K562 (cell line): ENCODE measurements around the gene LIMK1. TPM values are rescaled to one million over a fixed set of nuclear protein-coding genes. Genes with fewer than 3 reads are reported as not detected.

Source experiments
- CAMTA2 ChIP-seq: fragments of 250-450 bp; sonication (Bioruptor Pico); conservative IDR thresholded peaks from 2 replicates; pipeline ENCODE4 v1.5.1; 2022
- MAFK ChIP-seq: IDR thresholded peaks from 2 replicates; pipeline ENCODE4 v1.6.1; 2011; ENCODE audit warnings: low read length, improper control_type of control experiment
- TBP ChIP-seq: optimal IDR thresholded peaks from 2 replicates; pipeline ENCODE3; 2011; ENCODE audit warnings: low read depth, low read length, improper control_type of control experiment
- USF2 ChIP-seq: sonication (generic); formaldehyde crosslinking; IDR thresholded peaks from 2 replicates; pipeline ENCODE4 v1.5.0; 2020; ENCODE audit warnings: missing genetic modification reagents
- polyA plus RNA-seq, 8 experiments: library from polyadenylated mRNA; depleted of rRNA in 4 of 8; stranded (reverse) in 5 of 8; unstranded in 3 of 8; fragments of >200 nt; fragmentation: Nextera tagmentation in 2 of 8; fragmentation: Illumina TruSeq in 1 of 8; extraction: Ambion mirVana in 2 of 8; extraction: Trizol in 1 of 8; gene quantifications; 2 replicates each; pipeline versions ENCODE4 v1.2.1 to v1.2.3, GENCODE V29; 2011 to 2014; ENCODE audit warnings: inconsistent platforms in 1 of 8, missing spikeins in 1 of 8
- total RNA-seq, 7 experiments: library from RNA; depleted of rRNA in 6 of 7; stranded (reverse); fragments of >200 nt in 6 of 7; fragmentation: Illumina TruSeq in 2 of 7; extraction: Trizol in 2 of 7; gene quantifications; 2 replicates each; pipeline versions ENCODE4 v1.2.1 to v1.2.3, GENCODE V29; 2011 to 2021; ENCODE audit warnings: low replicate concordance in 1 of 7
- TF ChIP-seq, protein P1 (sequence below): fragments of 450-650 bp; IDR thresholded peaks from 2 replicates; pipeline ENCODE4 v1.6.1; 2016; ENCODE audit warnings: mild to moderate bottlenecking, moderate library complexity

The LIMK1 gene
- total and polyA plus RNA-seq, 9 of the 15 experiments (the other 6 are each of a cell fraction or from before 2014, with no cell fraction given): 0.14 to 30.0 (median 15.9) TPM

DNA sequence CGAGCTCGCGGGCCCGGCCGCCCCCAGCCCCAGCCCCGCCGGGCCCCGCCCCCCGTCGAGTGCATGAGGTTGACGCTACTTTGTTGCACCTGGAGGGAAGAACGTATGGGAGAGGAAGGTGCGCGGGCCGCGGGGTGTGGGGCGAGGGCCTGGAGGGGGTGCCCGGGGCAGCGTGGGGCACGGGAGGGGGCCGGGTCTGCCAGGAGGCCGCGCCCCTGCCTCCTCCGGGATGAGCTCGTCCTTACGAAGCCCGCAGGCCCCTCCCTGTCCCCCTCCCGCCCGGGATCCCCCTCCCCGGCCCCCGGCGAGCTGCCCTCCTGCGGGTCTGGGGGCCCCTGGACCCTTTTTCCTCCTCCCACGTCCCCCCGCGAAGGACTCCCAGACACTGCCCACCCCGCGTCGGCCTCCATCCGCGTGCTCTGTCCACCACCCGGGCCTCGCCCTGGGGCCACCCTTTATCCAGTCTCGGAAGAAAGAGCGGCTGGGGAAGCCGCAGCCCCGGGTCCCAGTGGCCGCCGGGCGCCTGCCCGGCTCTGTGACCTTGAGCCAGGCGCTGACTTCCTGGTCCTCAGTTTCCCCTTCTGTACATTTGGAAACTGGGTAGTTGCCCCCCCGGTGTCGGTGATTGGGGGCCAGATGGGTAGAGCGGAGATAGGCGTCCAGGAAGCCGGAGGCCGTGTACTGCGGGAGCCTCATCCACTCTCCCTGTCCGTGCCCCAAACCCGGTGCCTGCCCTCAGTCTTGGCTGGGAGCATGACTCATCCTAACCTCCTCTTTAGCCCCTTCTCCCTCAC is 521 bp downstream of the LIMK1 start (continued):
- TF ChIP-seq, protein P1, sequence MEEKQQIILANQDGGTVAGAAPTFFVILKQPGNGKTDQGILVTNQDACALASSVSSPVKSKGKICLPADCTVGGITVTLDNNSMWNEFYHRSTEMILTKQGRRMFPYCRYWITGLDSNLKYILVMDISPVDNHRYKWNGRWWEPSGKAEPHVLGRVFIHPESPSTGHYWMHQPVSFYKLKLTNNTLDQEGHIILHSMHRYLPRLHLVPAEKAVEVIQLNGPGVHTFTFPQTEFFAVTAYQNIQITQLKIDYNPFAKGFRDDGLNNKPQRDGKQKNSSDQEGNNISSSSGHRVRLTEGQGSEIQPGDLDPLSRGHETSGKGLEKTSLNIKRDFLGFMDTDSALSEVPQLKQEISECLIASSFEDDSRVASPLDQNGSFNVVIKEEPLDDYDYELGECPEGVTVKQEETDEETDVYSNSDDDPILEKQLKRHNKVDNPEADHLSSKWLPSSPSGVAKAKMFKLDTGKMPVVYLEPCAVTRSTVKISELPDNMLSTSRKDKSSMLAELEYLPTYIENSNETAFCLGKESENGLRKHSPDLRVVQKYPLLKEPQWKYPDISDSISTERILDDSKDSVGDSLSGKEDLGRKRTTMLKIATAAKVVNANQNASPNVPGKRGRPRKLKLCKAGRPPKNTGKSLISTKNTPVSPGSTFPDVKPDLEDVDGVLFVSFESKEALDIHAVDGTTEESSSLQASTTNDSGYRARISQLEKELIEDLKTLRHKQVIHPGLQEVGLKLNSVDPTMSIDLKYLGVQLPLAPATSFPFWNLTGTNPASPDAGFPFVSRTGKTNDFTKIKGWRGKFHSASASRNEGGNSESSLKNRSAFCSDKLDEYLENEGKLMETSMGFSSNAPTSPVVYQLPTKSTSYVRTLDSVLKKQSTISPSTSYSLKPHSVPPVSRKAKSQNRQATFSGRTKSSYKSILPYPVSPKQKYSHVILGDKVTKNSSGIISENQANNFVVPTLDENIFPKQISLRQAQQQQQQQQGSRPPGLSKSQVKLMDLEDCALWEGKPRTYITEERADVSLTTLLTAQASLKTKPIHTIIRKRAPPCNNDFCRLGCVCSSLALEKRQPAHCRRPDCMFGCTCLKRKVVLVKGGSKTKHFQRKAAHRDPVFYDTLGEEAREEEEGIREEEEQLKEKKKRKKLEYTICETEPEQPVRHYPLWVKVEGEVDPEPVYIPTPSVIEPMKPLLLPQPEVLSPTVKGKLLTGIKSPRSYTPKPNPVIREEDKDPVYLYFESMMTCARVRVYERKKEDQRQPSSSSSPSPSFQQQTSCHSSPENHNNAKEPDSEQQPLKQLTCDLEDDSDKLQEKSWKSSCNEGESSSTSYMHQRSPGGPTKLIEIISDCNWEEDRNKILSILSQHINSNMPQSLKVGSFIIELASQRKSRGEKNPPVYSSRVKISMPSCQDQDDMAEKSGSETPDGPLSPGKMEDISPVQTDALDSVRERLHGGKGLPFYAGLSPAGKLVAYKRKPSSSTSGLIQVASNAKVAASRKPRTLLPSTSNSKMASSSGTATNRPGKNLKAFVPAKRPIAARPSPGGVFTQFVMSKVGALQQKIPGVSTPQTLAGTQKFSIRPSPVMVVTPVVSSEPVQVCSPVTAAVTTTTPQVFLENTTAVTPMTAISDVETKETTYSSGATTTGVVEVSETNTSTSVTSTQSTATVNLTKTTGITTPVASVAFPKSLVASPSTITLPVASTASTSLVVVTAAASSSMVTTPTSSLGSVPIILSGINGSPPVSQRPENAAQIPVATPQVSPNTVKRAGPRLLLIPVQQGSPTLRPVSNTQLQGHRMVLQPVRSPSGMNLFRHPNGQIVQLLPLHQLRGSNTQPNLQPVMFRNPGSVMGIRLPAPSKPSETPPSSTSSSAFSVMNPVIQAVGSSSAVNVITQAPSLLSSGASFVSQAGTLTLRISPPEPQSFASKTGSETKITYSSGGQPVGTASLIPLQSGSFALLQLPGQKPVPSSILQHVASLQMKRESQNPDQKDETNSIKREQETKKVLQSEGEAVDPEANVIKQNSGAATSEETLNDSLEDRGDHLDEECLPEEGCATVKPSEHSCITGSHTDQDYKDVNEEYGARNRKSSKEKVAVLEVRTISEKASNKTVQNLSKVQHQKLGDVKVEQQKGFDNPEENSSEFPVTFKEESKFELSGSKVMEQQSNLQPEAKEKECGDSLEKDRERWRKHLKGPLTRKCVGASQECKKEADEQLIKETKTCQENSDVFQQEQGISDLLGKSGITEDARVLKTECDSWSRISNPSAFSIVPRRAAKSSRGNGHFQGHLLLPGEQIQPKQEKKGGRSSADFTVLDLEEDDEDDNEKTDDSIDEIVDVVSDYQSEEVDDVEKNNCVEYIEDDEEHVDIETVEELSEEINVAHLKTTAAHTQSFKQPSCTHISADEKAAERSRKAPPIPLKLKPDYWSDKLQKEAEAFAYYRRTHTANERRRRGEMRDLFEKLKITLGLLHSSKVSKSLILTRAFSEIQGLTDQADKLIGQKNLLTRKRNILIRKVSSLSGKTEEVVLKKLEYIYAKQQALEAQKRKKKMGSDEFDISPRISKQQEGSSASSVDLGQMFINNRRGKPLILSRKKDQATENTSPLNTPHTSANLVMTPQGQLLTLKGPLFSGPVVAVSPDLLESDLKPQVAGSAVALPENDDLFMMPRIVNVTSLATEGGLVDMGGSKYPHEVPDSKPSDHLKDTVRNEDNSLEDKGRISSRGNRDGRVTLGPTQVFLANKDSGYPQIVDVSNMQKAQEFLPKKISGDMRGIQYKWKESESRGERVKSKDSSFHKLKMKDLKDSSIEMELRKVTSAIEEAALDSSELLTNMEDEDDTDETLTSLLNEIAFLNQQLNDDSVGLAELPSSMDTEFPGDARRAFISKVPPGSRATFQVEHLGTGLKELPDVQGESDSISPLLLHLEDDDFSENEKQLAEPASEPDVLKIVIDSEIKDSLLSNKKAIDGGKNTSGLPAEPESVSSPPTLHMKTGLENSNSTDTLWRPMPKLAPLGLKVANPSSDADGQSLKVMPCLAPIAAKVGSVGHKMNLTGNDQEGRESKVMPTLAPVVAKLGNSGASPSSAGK: peak; percentile 81
- TF ChIP-seq CAMTA2 (CRISPR knock-in tag) (no peak), TBP (no peak), USF2 (CRISPR knock-in tag) (no peak), MAFK (no peak)
